ENCODE measurements around the gene SLC37A1. TPM values are rescaled to one million over a fixed set of nuclear protein-coding genes. Genes with fewer than 3 reads are reported as not detected.
A peak's percentile ranks its signal among the peaks of the same experiment; 100 is the strongest.

SLC37A1 gene
- polyA plus RNA-seq (2011; rRNA removed) (0.49 and 0.88 TPM in 2 replicates), polyA minus RNA-seq (2011; rRNA and poly(A)+ RNA removed) (0.28 and 0.57 TPM in 2 replicates)

DNA sequence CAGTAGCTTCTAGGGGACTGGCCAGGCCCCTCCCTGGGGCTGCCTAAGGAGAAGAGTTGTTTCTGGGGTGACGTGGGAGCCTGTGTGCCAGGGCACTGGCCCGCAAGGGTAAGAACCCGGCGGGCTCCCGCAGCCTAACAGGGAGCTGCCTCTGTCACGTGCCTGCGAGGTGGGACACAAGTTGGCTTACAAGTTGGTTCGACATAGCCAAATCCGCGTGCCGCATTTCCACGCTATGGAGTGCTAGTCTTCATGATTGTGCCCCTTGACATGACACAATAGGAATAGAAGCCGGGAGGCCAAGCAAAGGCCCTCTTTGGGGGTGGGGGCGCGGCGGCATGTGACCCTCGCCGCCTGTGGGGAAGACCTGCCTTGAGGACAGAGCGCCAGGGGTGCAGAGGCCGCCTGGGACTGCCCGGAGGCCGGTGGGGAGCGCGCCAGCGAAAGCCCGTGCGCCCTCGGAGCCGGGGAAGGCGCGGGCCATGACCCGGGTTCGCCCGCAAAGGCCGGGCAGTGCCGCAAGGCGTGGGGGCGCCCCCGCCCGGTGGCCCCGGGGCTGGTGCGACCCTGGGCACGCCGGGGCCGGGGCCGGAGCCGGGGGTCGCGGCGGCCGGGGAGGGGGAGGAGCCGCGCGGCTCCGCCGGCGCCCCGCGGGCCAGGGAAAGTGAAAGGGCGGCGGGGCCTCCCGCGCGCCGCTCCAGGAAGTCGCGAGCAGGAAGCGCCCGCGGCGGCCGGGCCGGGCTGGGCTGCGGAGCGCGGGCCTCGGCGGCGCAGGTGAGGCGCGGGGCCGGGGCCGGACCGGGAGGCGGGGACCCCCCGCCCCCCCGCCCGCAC, at the start of gene SLC37A1:
TSS of gene SLC37A1 (plus strand) at position 702 of the 834 bp plus-strand sequence. CDS start 4,603 bp downstream, outside the sequence.
- peak within 1 kb of the TSS; percentile 52 for H3K4me3 ChIP-seq (ENCODE audit: low read depth, low read length)
- H3K36me3 ChIP-seq (ENCODE audit: control insufficient read depth, insufficient read depth, low read length), result no peaks in the 10 kb centered on the region
- POLR2A ChIA-PET, result no interaction called here
- CTCF ChIA-PET, result no interaction called here
- H3K27me3 ChIP-seq (ENCODE audit: control insufficient read depth, insufficient read depth, low read length), result no peaks in the 10 kb centered on the region; the same call in 1 of the 2 replicates
- no peak for DNase-seq (ENCODE audit: low read depth)
- TF ChIP-seq, protein P1, sequence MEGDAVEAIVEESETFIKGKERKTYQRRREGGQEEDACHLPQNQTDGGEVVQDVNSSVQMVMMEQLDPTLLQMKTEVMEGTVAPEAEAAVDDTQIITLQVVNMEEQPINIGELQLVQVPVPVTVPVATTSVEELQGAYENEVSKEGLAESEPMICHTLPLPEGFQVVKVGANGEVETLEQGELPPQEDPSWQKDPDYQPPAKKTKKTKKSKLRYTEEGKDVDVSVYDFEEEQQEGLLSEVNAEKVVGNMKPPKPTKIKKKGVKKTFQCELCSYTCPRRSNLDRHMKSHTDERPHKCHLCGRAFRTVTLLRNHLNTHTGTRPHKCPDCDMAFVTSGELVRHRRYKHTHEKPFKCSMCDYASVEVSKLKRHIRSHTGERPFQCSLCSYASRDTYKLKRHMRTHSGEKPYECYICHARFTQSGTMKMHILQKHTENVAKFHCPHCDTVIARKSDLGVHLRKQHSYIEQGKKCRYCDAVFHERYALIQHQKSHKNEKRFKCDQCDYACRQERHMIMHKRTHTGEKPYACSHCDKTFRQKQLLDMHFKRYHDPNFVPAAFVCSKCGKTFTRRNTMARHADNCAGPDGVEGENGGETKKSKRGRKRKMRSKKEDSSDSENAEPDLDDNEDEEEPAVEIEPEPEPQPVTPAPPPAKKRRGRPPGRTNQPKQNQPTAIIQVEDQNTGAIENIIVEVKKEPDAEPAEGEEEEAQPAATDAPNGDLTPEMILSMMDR (IDR thresholded peaks at IDR 0.05; ENCODE audit: insufficient read depth, low read depth, low read length), result no peak

DNA sequence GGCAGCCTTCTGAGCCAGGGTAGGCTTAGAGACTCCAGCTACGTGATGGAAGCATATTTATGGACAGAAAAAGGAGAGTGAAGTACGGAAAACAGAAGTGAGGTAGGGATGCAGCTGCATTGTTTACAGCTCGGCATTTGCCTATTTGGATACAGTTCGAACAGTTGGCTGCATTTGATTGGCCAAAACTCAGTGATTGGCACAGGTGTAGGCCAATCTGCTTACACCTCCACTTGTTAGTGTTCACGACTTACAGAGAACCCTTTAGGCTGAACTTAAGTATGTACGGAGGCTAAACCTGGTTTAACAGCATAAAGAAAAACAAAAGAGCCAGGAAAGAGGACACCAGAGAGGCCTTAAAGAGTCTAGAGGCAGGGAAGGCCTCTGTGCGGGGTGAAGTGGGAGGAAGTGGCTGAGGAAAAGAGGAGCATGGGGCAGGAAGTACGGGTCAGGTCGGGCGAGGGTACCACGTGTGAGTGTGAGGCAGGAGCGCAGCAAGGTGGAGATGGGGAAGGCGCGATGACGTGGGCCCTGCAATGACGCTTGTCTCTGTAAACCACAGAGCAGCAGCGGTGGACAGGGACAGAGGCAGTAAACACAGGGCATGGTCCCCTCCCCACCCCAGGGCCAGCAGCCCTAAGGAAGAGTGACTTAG, 49.7 kb upstream of the SLC37A1 start:
- ChIA-PET CTCF (no interaction called here), POLR2A (no interaction called here)
- TF ChIP-seq, protein P1 (IDR thresholded peaks at IDR 0.05; ENCODE audit: insufficient read depth, low read depth, low read length), result no peak

DNA sequence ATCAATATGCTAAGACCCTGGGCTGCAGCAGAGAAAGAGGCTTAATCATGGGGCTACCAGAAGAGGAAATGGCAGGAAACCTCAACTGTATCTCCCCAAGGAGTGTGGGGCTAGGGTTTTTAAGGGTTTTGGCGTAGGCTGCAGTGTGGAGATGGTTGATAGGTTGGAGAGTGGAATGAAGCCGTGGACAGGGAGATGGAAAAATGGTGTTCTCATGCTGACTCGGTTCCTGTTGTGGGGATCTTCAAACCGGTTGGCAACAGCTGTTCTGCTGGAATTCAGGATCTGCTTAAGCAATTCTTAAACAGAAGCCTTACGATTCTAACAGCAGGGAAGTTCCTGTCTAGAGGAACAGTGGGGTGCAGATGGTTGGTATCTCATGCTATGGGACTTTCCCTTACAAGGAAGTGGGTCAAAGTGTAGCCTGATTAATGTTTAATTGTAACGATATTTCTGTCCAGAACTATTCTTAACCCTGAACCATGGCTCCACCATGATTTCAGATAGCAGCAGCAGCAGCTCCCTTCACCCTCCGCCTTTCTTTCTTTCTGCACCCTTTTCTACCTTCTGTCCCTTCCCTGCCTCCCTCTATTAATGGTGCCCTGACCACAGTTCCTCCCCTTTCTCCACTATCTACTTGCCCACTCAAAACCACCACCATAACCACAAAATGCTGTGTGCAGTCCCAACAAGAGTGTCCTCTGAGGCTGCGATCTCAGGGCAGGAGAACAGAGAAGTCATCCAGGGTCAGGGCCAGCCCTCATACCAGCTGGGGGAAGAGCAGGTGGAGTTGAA, 48.4 kb upstream of the SLC37A1 start:
- no peak for DNase-seq (ENCODE audit: low read depth)
- TF ChIP-seq, protein P1 (IDR thresholded peaks at IDR 0.05; ENCODE audit: insufficient read depth, low read depth, low read length), result no peak
- POLR2A ChIA-PET, result no interaction called here
- H3K4me3 ChIP-seq (ENCODE audit: low read depth, low read length), result no peak overlapping the region
- CTCF ChIA-PET, result no interaction called here
- no peaks in the 10 kb centered on the region for H3K36me3 ChIP-seq (ENCODE audit: control insufficient read depth, insufficient read depth, low read length)
- no peaks in the 10 kb centered on the region for H3K27me3 ChIP-seq (ENCODE audit: control insufficient read depth, insufficient read depth, low read length)

More for the DNA sequence above, 49.7 kb upstream of the SLC37A1 start:
- no peak for DNase-seq (ENCODE audit: low read depth)
- Histone ChIP-seq H3K36me3 (ENCODE audit: control insufficient read depth, insufficient read depth, low read length) (no peaks in the 10 kb centered on the region), H3K27me3 (ENCODE audit: control insufficient read depth, insufficient read depth, low read length) (no peaks in the 10 kb centered on the region), H3K4me3 (ENCODE audit: low read depth, low read length) (no peak overlapping the region)

DNA sequence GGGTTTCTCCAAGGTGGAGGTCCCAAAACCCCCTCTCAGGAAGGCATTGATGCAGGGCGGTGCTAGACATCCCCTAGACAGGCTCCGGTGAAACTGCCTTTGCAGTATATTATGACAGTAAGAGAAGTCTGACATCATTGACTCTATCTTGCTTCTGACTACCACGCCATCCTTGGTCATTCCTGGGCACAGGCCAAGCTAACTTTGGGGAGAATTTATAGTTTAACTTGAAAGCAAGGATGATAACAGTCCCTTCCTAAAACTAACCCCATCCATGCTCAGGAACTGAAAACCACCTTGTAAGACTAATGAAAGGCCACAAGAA, 47.9 kb upstream of the SLC37A1 start:
- POLR2A ChIA-PET, result no interaction called here
- no peaks in the 10 kb centered on the region for H3K36me3 ChIP-seq (ENCODE audit: control insufficient read depth, insufficient read depth, low read length)
- no peak overlapping the region for H3K4me3 ChIP-seq (ENCODE audit: low read depth, low read length)
- CTCF ChIA-PET, result no interaction called here
- H3K27me3 ChIP-seq (ENCODE audit: control insufficient read depth, insufficient read depth, low read length), result no peaks in the 10 kb centered on the region
- TF ChIP-seq, protein P1 (IDR thresholded peaks at IDR 0.05; ENCODE audit: insufficient read depth, low read depth, low read length), result no peak
- DNase-seq (ENCODE audit: low read depth), result no peak

DNA sequence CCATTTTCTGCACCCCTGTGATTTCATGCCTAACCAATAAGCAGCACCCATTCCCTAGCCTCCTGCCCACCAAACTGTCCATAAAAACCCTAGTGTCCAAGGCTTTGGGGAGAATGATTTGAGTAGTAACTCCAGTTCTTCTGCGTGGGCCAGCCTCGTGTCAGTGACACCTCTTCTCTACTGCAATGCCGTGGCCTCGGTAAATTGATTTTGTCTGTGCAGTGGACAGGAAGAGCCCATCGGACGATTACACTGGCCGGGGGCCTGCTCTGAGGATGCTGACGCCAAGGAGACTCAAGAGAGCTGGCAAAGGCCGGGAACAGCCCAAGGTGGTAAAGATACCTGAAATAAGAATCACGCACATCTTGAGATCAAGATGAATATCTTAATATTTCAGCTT, 47.0 kb upstream of the SLC37A1 start:
- H3K27me3 ChIP-seq (ENCODE audit: control insufficient read depth, insufficient read depth, low read length), result no peaks in the 10 kb centered on the region
- CTCF ChIA-PET, result interaction anchor here (0.9 kb wide), 1 partner anchor 67 kb away, joined by 3 read pairs; no protein-coding TSS in a partner anchor
- H3K36me3 ChIP-seq (ENCODE audit: control insufficient read depth, insufficient read depth, low read length), result no peaks in the 10 kb centered on the region
- H3K4me3 ChIP-seq (ENCODE audit: low read depth, low read length), result no peak overlapping the region
- POLR2A ChIA-PET, result no interaction called here
- no peak for DNase-seq (ENCODE audit: low read depth)
- TF ChIP-seq, protein P1 (IDR thresholded peaks at IDR 0.05; ENCODE audit: insufficient read depth, low read depth, low read length), result no peak

Measured in BJ (cell line).